ENCODE data around the gene GTF2H1.
A peak's percentile ranks its signal among the peaks of the same experiment; 100 is the strongest.
"Not testable (repeated sequence)": the region's sequence is repeated elsewhere in the genome, so short reads cannot be mapped to it uniquely, and the experiment has no call there.

GTF2H1 gene

GRCh38 chr11:18375941-18376340 is 53.6 kb downstream of the GTF2H1 start:
- DNase-seq, result no peak

- DNase-seq, result no peak
Observed at GRCh38 chr11:18379201-18379600, 56.8 kb downstream of the GTF2H1 start.

GRCh38 chr11:18383388-18384156 is 61.2 kb downstream of the GTF2H1 start:
- peak; percentile 88 to 89 for DNase-seq

- DNase-seq, result peak; percentile 49 to 63
Observed at GRCh38 chr11:18384157-18384641, 61.8 kb downstream of the GTF2H1 start.

GRCh38 chr11:18390088-18390487 is 67.7 kb downstream of the GTF2H1 start:
- DNase-seq, result no peak

GRCh38 chr11:18392434-18393321 is 70.3 kb downstream of the GTF2H1 start:
- DNase-seq, result no peak

- peak in 1 of 2 donors; percentile 29 for DNase-seq
Observed at GRCh38 chr11:18393581-18394274, 71.4 kb downstream of the GTF2H1 start.

GRCh38 chr11:18394275-18394927 is 72.0 kb downstream of the GTF2H1 start, which contains the start of gene LDHA:
TSS of gene LDHA (plus strand) at chr11:18394563. CDS start at chr11:18396843, 2,280 bp downstream.
- peak; percentile 97 for DNase-seq

- DNase-seq, result peak; percentile 11 to 14
Observed at GRCh38 chr11:18394928-18395734, 72.8 kb downstream of the GTF2H1 start.

GRCh38 chr11:18395735-18396504 is 73.6 kb downstream of the GTF2H1 start:
- peak; percentile 99 for DNase-seq

- no peak for DNase-seq
Observed at GRCh38 chr11:18397921-18398320, 75.6 kb downstream of the GTF2H1 start.

- DNase-seq, result not testable (repeated sequence)
Observed at GRCh38 chr11:18401077-18401476, 78.7 kb downstream of the GTF2H1 start.

GRCh38 chr11:18404062-18404461 is 81.7 kb downstream of the GTF2H1 start:
- no peak for DNase-seq

- DNase-seq, result not testable (repeated sequence)
Observed at GRCh38 chr11:18407400-18407799, 85.0 kb downstream of the GTF2H1 start.

GRCh38 chr11:18408558-18409291 is 86.4 kb downstream of the GTF2H1 start:
- DNase-seq, result no peak

GRCh38 chr11:18416459-18416858 is 94.1 kb downstream of the GTF2H1 start:
- no peak for DNase-seq

Measured in inflammatory macrophage (primary cell).